Right lobe of liver (tissue), 6 donors: Measurements from ENCODE around the gene PLK1. TPM values are rescaled to one million over a fixed set of nuclear protein-coding genes. Genes with fewer than 3 reads are reported as not detected.
A peak's percentile ranks its signal among the peaks of the same experiment; 100 is the strongest.

ENCODE experiments used
- ATAC-seq, 4 donors: fragments of 200-7000 bp; cut with Tn5 transposase; one replicate each; pipeline ENCODE4 v1.9.1; 2020; ENCODE audit warnings: mild to moderate bottlenecking in 4 of 4, moderate library complexity in 4 of 4
- DNase-seq, 3 donors: peaks; one replicate each; pipeline ENCODE4 v3.0.0-alpha.2; 2020
- H3K27ac ChIP-seq, 3 donors: fragments of 200-600 bp; one replicate each; pipeline ENCODE4 v1.8.0; 2022
- H3K27me3 ChIP-seq, 2 donors: fragments of 200-600 bp; one replicate each; pipeline ENCODE4 v1.8.0; 2022
- H3K36me3 ChIP-seq, 4 donors: fragments of 200-600 bp; sonication (generic) in 1 of 4; one replicate each; pipeline versions ENCODE4 v1.5.1 to v1.8.0; 2017 to 2022; ENCODE audit warnings: control low read depth in 1 of 4
- H3K4me1 ChIP-seq, 4 donors: fragments of 200-600 bp; sonication (generic) in 1 of 4; one replicate each; pipeline versions ENCODE4 v1.5.1 to v1.8.0; 2017 to 2022; ENCODE audit warnings: control low read depth in 1 of 4
- H3K4me3 ChIP-seq, 3 donors: fragments of 200-600 bp; one replicate each; pipeline ENCODE4 v1.8.0; 2022
- H3K9me3 ChIP-seq, 4 donors: fragments of 200-600 bp; sonication (generic) in 1 of 4; one replicate each; pipeline versions ENCODE4 v1.5.1 to v1.8.0; 2017 to 2022; ENCODE audit warnings: control low read depth in 1 of 4
- CTCF ChIP-seq, 4 donors: fragments of 200-600 bp in 3 of 4; fragments of 450-650 bp in 1 of 4; IDR thresholded peaks; one replicate each; pipeline versions ENCODE4 v1.5.1 to v1.8.0; 2016 to 2022; ENCODE audit warnings: antibody characterized with exemption in 4 of 4, mild to moderate bottlenecking in 2 of 4
- POLR2A ChIP-seq: fragments of 450-650 bp; IDR thresholded peaks from one replicate; pipeline ENCODE4 v1.6.1; 2017; ENCODE audit warnings: antibody characterized with exemption, mild to moderate bottlenecking
- WGBS: methylation state at CpG from one replicate; pipeline ENCODE4 v1.1.6; 2018; ENCODE audit warnings: low coverage, low lambda C conversion rate; ENCODE audit not compliant: insufficient coverage; ENCODE audit errors: missing lambda C conversion rate; 5-methylcytosine and 5-hydroxymethylcytosine counted together
- intact Hi-C, 2 donors: fragments of 100-400 bp; cut with DNase I; formaldehyde crosslinking; loops; one replicate each; pipeline versions ENCODE4 v1.11.2 to v1.14.1; 2022
- total RNA-seq, 6 experiments: library from RNA; depleted of rRNA in 2 of 6; stranded (reverse); fragments of >200 nt in 2 of 6; fragmentation: NEBNext Ultra II Directional in 3 of 6; extraction: Animal tissue kit (Norgen Biotek cat#: 25700) in 3 of 6; gene quantifications; one replicate each; pipeline versions ENCODE4 v1.1.0 to v1.2.4, GENCODE V29; 2016 to 2023
- donor health status: DM: no; HTN: yes; CAD: no.
- donor health status: DM: no; HTN: no; CAD: no.
- donor health status: DM: no; HTN: no; CAD: no.
- donor health status: DM: no; HTN: yes; CAD: no.
- donor health status: DM: no; HTN: yes; CAD: no.

PLK1 gene
- total RNA-seq, 6 experiments from 2014 or later = 0.61 to 3.6 (median 1.8) TPM

- H3K27me3 ChIP-seq = no peaks in the 10 kb centered on the region
- no peaks in the 10 kb centered on the region for H3K36me3 ChIP-seq
- DNase-seq = no peak
- no CpG with 5 or more reads among the region's 11 CpGs for WGBS
- H3K4me1 ChIP-seq = no peaks in the 10 kb centered on the region
- no peak for ATAC-seq
- intact Hi-C loops = no loop called here
- H3K27ac ChIP-seq = no peak overlapping the region
- TF ChIP-seq POLR2A (no peak), CTCF (IDR thresholded peaks at IDR 0.05) (no peak)
- H3K9me3 ChIP-seq = no peaks in the 10 kb centered on the region
- no peak overlapping the region for H3K4me3 ChIP-seq
Observed at GRCh38 chr16:23695756-23696155, 17.1 kb downstream of the PLK1 start.

- no peak overlapping the region for H3K27ac ChIP-seq
- H3K36me3 ChIP-seq = no peaks in the 10 kb centered on the region
- DNase-seq (no peak), ATAC-seq (peak in 1 of 4 donors; percentile 36)
- TF ChIP-seq CTCF (IDR thresholded peaks at IDR 0.05) (no peak), POLR2A (no peak)
- WGBS = no CpG with 5 or more reads among the region's 4 CpGs
- no peaks in the 10 kb centered on the region for H3K9me3 ChIP-seq
- H3K27me3 ChIP-seq = no peaks in the 10 kb centered on the region
- H3K4me3 ChIP-seq = no peak overlapping the region
- intact Hi-C loops = no loop called here
- H3K4me1 ChIP-seq = no peaks in the 10 kb centered on the region
Observed at GRCh38 chr16:23699100-23699499, 20.4 kb downstream of the PLK1 start.

GRCh38 chr16:23700093-23700492, 21.4 kb downstream of the PLK1 start:
- Histone ChIP-seq H3K27ac (no peak overlapping the region), H3K4me1 (no peaks in the 10 kb centered on the region), H3K9me3 (no peaks in the 10 kb centered on the region), H3K27me3 (no peaks in the 10 kb centered on the region), H3K4me3 (no peak overlapping the region), H3K36me3 (no peaks in the 10 kb centered on the region)
- DNase-seq (no peak), ATAC-seq (no peak)
- intact Hi-C loops = no loop called here
- WGBS = 50% methylated on average over 1 of the region's 2 CpGs
- TF ChIP-seq POLR2A = no peak
- TF ChIP-seq CTCF (IDR thresholded peaks at IDR 0.05) = no peak

GRCh38 chr16:23700509-23700908, 21.8 kb downstream of the PLK1 start:
- 21% methylated on average over 6 of the region's 8 CpGs for WGBS
- no peaks in the 10 kb centered on the region for H3K36me3 ChIP-seq
- H3K4me3 ChIP-seq = no peak overlapping the region
- H3K27me3 ChIP-seq = no peaks in the 10 kb centered on the region
- H3K4me1 ChIP-seq = no peaks in the 10 kb centered on the region
- H3K9me3 ChIP-seq = no peaks in the 10 kb centered on the region
- no peak for TF ChIP-seq CTCF (IDR thresholded peaks at IDR 0.05)
- no peak for TF ChIP-seq POLR2A
- intact Hi-C loops = no loop called here
- no peak overlapping the region for H3K27ac ChIP-seq
- DNase-seq (no peak), ATAC-seq (no peak)

- H3K9me3 ChIP-seq = no peaks in the 10 kb centered on the region
- intact Hi-C loops = no loop called here
- no peak overlapping the region for H3K27ac ChIP-seq
- no peak for TF ChIP-seq CTCF (IDR thresholded peaks at IDR 0.05)
- TF ChIP-seq POLR2A = no peak
- H3K27me3 ChIP-seq = no peaks in the 10 kb centered on the region
- H3K36me3 ChIP-seq = no peaks in the 10 kb centered on the region
- H3K4me3 ChIP-seq = no peak overlapping the region
- 58% methylated on average over 7 of the region's 8 CpGs for WGBS
- ATAC-seq (no peak), DNase-seq (no peak)
- H3K4me1 ChIP-seq = no peaks in the 10 kb centered on the region
Observed at GRCh38 chr16:23701045-23701444, 22.4 kb downstream of the PLK1 start.
